Effector memory CD4-positive, alpha-beta T cell (primary cell): ENCODE measurements around the gene IKBKG.
"Not testable (repeated sequence)": the region's sequence is repeated elsewhere in the genome, so short reads cannot be mapped to it uniquely, and the experiment has no call there.

Source experiments
- DNase-seq, 3 donors: peaks; one replicate each; pipeline ENCODE4 v3.0.0-alpha.2; 2020
- H3K27ac ChIP-seq: 2 replicates; pipeline ENCODE4 v1.7.0; 2013; ENCODE audit warnings: mild to moderate bottlenecking, low read length, moderate library complexity; ENCODE audit not compliant: insufficient read depth, poor library complexity, severe bottlenecking
- H3K27me3 ChIP-seq: replicated peaks from 2 replicates; pipeline ENCODE4 v1.7.0; 2013; ENCODE audit warnings: mild to moderate bottlenecking, low read length; ENCODE audit not compliant: insufficient read depth, control insufficient read depth, poor library complexity, severe bottlenecking
- H3K36me3 ChIP-seq: 2 replicates; pipeline ENCODE4 v1.7.0; 2013; ENCODE audit warnings: mild to moderate bottlenecking, low read length, moderate library complexity; ENCODE audit not compliant: control insufficient read depth, insufficient read depth
- H3K4me1 ChIP-seq: 2 replicates; pipeline ENCODE4 v1.7.0; 2013; ENCODE audit warnings: low read length, mild to moderate bottlenecking; ENCODE audit not compliant: control insufficient read depth, insufficient read depth, poor library complexity, severe bottlenecking
- H3K4me3 ChIP-seq: 2 replicates; pipeline ENCODE4 v1.7.0; 2013; ENCODE audit warnings: low read length, low read depth, mild to moderate bottlenecking; ENCODE audit not compliant: insufficient read depth, poor library complexity, severe bottlenecking
- H3K9me3 ChIP-seq: 2 replicates; pipeline ENCODE4 v1.7.0; 2013; ENCODE audit warnings: mild to moderate bottlenecking, low read length, moderate library complexity; ENCODE audit not compliant: control insufficient read depth

IKBKG gene

GRCh38 chrX:154540897-154541535 is 6.4 kb upstream of the IKBKG start:
- no peak overlapping the region for H3K27ac ChIP-seq
- no peaks in the 10 kb centered on the region for H3K27me3 ChIP-seq
- DNase-seq = no peak
- no peaks in the 10 kb centered on the region for H3K36me3 ChIP-seq
- no peak overlapping the region for H3K4me3 ChIP-seq
- no peaks in the 10 kb centered on the region for H3K9me3 ChIP-seq
- no peaks in the 10 kb centered on the region for H3K4me1 ChIP-seq

GRCh38 chrX:154541589-154541895 is 5.9 kb upstream of the IKBKG start:
- Histone ChIP-seq H3K27ac (no peak overlapping the region), H3K4me3 (no peak overlapping the region)
- no peak for DNase-seq

GRCh38 chrX:154541896-154542722 is 5.3 kb upstream of the IKBKG start:
- no peaks in the 10 kb centered on the region for H3K27me3 ChIP-seq
- H3K4me1 ChIP-seq = no peaks in the 10 kb centered on the region
- no peaks in the 10 kb centered on the region for H3K9me3 ChIP-seq
- no peaks in the 10 kb centered on the region for H3K36me3 ChIP-seq
- no peak overlapping the region for H3K27ac ChIP-seq
- no peak overlapping the region for H3K4me3 ChIP-seq
- no peak for DNase-seq

More at GRCh38 chrX:154541589-154541895, 5.9 kb upstream of the IKBKG start:
- Histone ChIP-seq H3K36me3 (no peaks in the 10 kb centered on the region), H3K4me1 (no peaks in the 10 kb centered on the region), H3K27me3 (no peaks in the 10 kb centered on the region), H3K9me3 (no peaks in the 10 kb centered on the region)

GRCh38 chrX:154542723-154543424 is 4.5 kb upstream of the IKBKG start:
- Histone ChIP-seq H3K27me3 (no peaks in the 10 kb centered on the region), H3K4me3 (no peak overlapping the region), H3K27ac (no peak overlapping the region), H3K9me3 (no peaks in the 10 kb centered on the region), H3K36me3 (no peaks in the 10 kb centered on the region), H3K4me1 (no peaks in the 10 kb centered on the region)
- DNase-seq = no peak

GRCh38 chrX:154545673-154546274 is 1.6 kb upstream of the IKBKG start:
- H3K27me3 ChIP-seq = no peaks in the 10 kb centered on the region
- H3K9me3 ChIP-seq = no peaks in the 10 kb centered on the region
- no peak overlapping the region for H3K27ac ChIP-seq
- H3K36me3 ChIP-seq = no peaks in the 10 kb centered on the region
- no peak for DNase-seq
- H3K4me1 ChIP-seq = no peaks in the 10 kb centered on the region
- no peak overlapping the region for H3K4me3 ChIP-seq

- peak within 1 kb of the TSS; percentile 55 for H3K4me3 ChIP-seq
- H3K4me1 ChIP-seq = no peaks in the 10 kb centered on the region
- no peaks in the 10 kb centered on the region for H3K27me3 ChIP-seq
- H3K36me3 ChIP-seq = no peaks in the 10 kb centered on the region
- peak; percentile 76 to 79 (median 78) for DNase-seq
- peak within 1 kb of the TSS; percentile 84 for H3K27ac ChIP-seq
- no peaks in the 10 kb centered on the region for H3K9me3 ChIP-seq
Observed at GRCh38 chrX:154546354-154547244, 821 bp upstream of the IKBKG start, which contains the start of gene G6PD. G6PD (minus strand) TSS chrX:154546846; CDS start chrX:154546155, 691 bp downstream.

GRCh38 chrX:154548028-154548316 is 552 bp downstream of the IKBKG start:
- peak overlapping the region; percentile 55 for H3K4me3 ChIP-seq
- DNase-seq = no peak
- no peaks in the 10 kb centered on the region for H3K4me1 ChIP-seq
- H3K27me3 ChIP-seq = no peaks in the 10 kb centered on the region
- peak overlapping the region; percentile 84 for H3K27ac ChIP-seq
- no peaks in the 10 kb centered on the region for H3K9me3 ChIP-seq
- H3K36me3 ChIP-seq = peaks cover under 1% of the 10 kb centered on the region

GRCh38 chrX:154549766-154550165 is 2.3 kb downstream of the IKBKG start:
- Histone ChIP-seq H3K9me3 (no peaks in the 10 kb centered on the region), H3K27me3 (no peaks in the 10 kb centered on the region), H3K36me3 (peaks cover 12% of the 10 kb centered on the region), H3K4me3 (no peak overlapping the region), H3K27ac (no peak overlapping the region), H3K4me1 (no peaks in the 10 kb centered on the region)
- no peak for DNase-seq

- H3K4me3 ChIP-seq, H3K4me1 ChIP-seq, H3K9me3 ChIP-seq, H3K27me3 ChIP-seq, DNase-seq, H3K27ac ChIP-seq: not testable (repeated sequence)
- H3K36me3 ChIP-seq = peaks cover 12% of the 10 kb centered on the region
Observed at GRCh38 chrX:154552112-154552806, 4.8 kb downstream of the IKBKG start.
